ENCODE measurements around the gene TSHZ2.

GRCh38 chr20:53252002-53252401, 279.8 kb downstream of the TSHZ2 start:
- TF ChIP-seq CEBPB (IDR thresholded peaks at IDR 0.05) (no peak), NFIC (IDR thresholded peaks at IDR 0.05) (no peak), TCF12 (IDR thresholded peaks at IDR 0.05; ENCODE audit: low read depth) (no peak), TAF1 (IDR thresholded peaks at IDR 0.05; ENCODE audit: low read depth) (no peak), CREB1 (IDR thresholded peaks at IDR 0.05; ENCODE audit: low read depth) (no peak), RAD21 (IDR thresholded peaks at IDR 0.05; ENCODE audit: low read depth) (no peak), YY1 (IDR thresholded peaks at IDR 0.05; ENCODE audit: low read depth) (no peak), EP300 (IDR thresholded peaks at IDR 0.05; ENCODE audit: borderline replicate concordance) (no peak), FOXM1 (IDR thresholded peaks at IDR 0.05; ENCODE audit: borderline replicate concordance, low read depth) (no peak), ZBTB7A (IDR thresholded peaks at IDR 0.05; ENCODE audit: low read depth) (no peak), TEAD4 (IDR thresholded peaks at IDR 0.05) (no peak)
- TF ChIP-seq, protein P1, sequence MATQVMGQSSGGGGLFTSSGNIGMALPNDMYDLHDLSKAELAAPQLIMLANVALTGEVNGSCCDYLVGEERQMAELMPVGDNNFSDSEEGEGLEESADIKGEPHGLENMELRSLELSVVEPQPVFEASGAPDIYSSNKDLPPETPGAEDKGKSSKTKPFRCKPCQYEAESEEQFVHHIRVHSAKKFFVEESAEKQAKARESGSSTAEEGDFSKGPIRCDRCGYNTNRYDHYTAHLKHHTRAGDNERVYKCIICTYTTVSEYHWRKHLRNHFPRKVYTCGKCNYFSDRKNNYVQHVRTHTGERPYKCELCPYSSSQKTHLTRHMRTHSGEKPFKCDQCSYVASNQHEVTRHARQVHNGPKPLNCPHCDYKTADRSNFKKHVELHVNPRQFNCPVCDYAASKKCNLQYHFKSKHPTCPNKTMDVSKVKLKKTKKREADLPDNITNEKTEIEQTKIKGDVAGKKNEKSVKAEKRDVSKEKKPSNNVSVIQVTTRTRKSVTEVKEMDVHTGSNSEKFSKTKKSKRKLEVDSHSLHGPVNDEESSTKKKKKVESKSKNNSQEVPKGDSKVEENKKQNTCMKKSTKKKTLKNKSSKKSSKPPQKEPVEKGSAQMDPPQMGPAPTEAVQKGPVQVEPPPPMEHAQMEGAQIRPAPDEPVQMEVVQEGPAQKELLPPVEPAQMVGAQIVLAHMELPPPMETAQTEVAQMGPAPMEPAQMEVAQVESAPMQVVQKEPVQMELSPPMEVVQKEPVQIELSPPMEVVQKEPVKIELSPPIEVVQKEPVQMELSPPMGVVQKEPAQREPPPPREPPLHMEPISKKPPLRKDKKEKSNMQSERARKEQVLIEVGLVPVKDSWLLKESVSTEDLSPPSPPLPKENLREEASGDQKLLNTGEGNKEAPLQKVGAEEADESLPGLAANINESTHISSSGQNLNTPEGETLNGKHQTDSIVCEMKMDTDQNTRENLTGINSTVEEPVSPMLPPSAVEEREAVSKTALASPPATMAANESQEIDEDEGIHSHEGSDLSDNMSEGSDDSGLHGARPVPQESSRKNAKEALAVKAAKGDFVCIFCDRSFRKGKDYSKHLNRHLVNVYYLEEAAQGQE (IDR thresholded peaks at IDR 0.05; ENCODE audit: low read depth): no peak
- TF ChIP-seq, protein P2, sequence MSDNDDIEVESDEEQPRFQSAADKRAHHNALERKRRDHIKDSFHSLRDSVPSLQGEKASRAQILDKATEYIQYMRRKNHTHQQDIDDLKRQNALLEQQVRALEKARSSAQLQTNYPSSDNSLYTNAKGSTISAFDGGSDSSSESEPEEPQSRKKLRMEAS (IDR thresholded peaks at IDR 0.05): no peak
- TF ChIP-seq, protein P3, sequence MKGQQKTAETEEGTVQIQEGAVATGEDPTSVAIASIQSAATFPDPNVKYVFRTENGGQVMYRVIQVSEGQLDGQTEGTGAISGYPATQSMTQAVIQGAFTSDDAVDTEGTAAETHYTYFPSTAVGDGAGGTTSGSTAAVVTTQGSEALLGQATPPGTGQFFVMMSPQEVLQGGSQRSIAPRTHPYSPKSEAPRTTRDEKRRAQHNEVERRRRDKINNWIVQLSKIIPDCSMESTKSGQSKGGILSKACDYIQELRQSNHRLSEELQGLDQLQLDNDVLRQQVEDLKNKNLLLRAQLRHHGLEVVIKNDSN (IDR thresholded peaks at IDR 0.05): no peak

All from Ishikawa (cell line).